Stimulated activated effector memory CD8-positive, alpha-beta T cell treated with anti-CD3 and anti-CD28 coated beads, Interleukin-12 subunit alpha, Interleukin-12 subunit beta, amount 100 ng/mL, for 72 hours (primary cell): Measurements from ENCODE around the gene PLXDC2.

Source experiments
- ATAC-seq: fragments of 150-1000 bp; cut with Tn5 transposase; 2 replicates; pipeline ENCODE4 v1.10.0; 2021
- DNase-seq, 2 donors: peaks; one replicate each; pipeline ENCODE4 v3.0.0; 2021 to 2022; ENCODE audit warnings: low spot score in 2 of 2
- H3K27ac Mint-ChIP-seq: one replicate; pipeline ENCODE4 v1.8.0; 2022; ENCODE audit warnings: mild to moderate bottlenecking, mixed read lengths
- H3K36me3 Mint-ChIP-seq: one replicate; pipeline ENCODE4 v1.8.0; 2022; ENCODE audit warnings: mild to moderate bottlenecking, mixed read lengths
- H3K4me1 Mint-ChIP-seq: one replicate; pipeline ENCODE4 v1.8.0; 2022; ENCODE audit warnings: mixed read lengths
- H3K4me3 Mint-ChIP-seq: one replicate; pipeline ENCODE4 v1.8.0; 2022; ENCODE audit warnings: mild to moderate bottlenecking, mixed read lengths
- H3K9me3 Mint-ChIP-seq: one replicate; pipeline ENCODE4 v1.8.0; 2022; ENCODE audit warnings: mixed read lengths

Gene PLXDC2

GRCh38 chr10:19952224-19953010 lies 136.2 kb downstream of the PLXDC2 start:
- no peak overlapping the region for H3K4me3 Mint-ChIP-seq
- H3K9me3 Mint-ChIP-seq: peaks cover 5% of the 10 kb centered on the region
- no peak overlapping the region for H3K27ac Mint-ChIP-seq
- ATAC-seq (no peak), DNase-seq (no peak)
- no peaks in the 10 kb centered on the region for H3K36me3 Mint-ChIP-seq
- no peaks in the 10 kb centered on the region for H3K4me1 Mint-ChIP-seq

GRCh38 chr10:19954601-19955000 lies 138.4 kb downstream of the PLXDC2 start:
- DNase-seq (no peak), ATAC-seq (no peak)
- Mint-ChIP-seq H3K4me3 (no peak overlapping the region), H3K36me3 (no peaks in the 10 kb centered on the region), H3K4me1 (no peaks in the 10 kb centered on the region), H3K9me3 (peaks cover 5% of the 10 kb centered on the region), H3K27ac (no peak overlapping the region)

GRCh38 chr10:19956516-19957032 lies 140.3 kb downstream of the PLXDC2 start:
- no peaks in the 10 kb centered on the region for H3K36me3 Mint-ChIP-seq
- peaks cover 3% of the 10 kb centered on the region for H3K9me3 Mint-ChIP-seq
- ATAC-seq (no peak), DNase-seq (no peak)
- no peak overlapping the region for H3K4me3 Mint-ChIP-seq
- no peaks in the 10 kb centered on the region for H3K4me1 Mint-ChIP-seq
- H3K27ac Mint-ChIP-seq: no peak overlapping the region

GRCh38 chr10:19958787-19959186 lies 142.6 kb downstream of the PLXDC2 start:
- no peak for DNase-seq
- Mint-ChIP-seq H3K36me3 (no peaks in the 10 kb centered on the region), H3K4me3 (no peak overlapping the region), H3K9me3 (peaks cover 3% of the 10 kb centered on the region), H3K4me1 (no peaks in the 10 kb centered on the region), H3K27ac (no peak overlapping the region)
- no peak for ATAC-seq

GRCh38 chr10:19961076-19962053 lies 145.1 kb downstream of the PLXDC2 start:
- H3K9me3 Mint-ChIP-seq: peaks cover 3% of the 10 kb centered on the region
- ATAC-seq: no peak

GRCh38 chr10:19964625-19965024 lies 148.4 kb downstream of the PLXDC2 start:
- Mint-ChIP-seq H3K9me3 (peaks cover 6% of the 10 kb centered on the region), H3K4me1 (no peaks in the 10 kb centered on the region), H3K4me3 (no peak overlapping the region), H3K27ac (no peak overlapping the region), H3K36me3 (no peaks in the 10 kb centered on the region)
- ATAC-seq (no peak), DNase-seq (no peak)

More at GRCh38 chr10:19961076-19962053, 145.1 kb downstream of the PLXDC2 start:
- DNase-seq: no peak
- Mint-ChIP-seq H3K27ac (no peak overlapping the region), H3K4me3 (no peak overlapping the region), H3K4me1 (no peaks in the 10 kb centered on the region), H3K36me3 (no peaks in the 10 kb centered on the region)

- H3K36me3 Mint-ChIP-seq: no peaks in the 10 kb centered on the region
- peaks cover 8% of the 10 kb centered on the region for H3K9me3 Mint-ChIP-seq
- no peak overlapping the region for H3K27ac Mint-ChIP-seq
- ATAC-seq: no peak
- no peak overlapping the region for H3K4me3 Mint-ChIP-seq
- no peak for DNase-seq
- no peaks in the 10 kb centered on the region for H3K4me1 Mint-ChIP-seq
These were observed 150.5 kb downstream of the PLXDC2 start for GRCh38 chr10:19966751-19967150.

GRCh38 chr10:19967981-19968380 lies 151.7 kb downstream of the PLXDC2 start:
- Mint-ChIP-seq H3K4me3 (no peak overlapping the region), H3K9me3 (peaks cover 7% of the 10 kb centered on the region), H3K27ac (no peak overlapping the region), H3K36me3 (no peaks in the 10 kb centered on the region), H3K4me1 (no peaks in the 10 kb centered on the region)
- no peak for DNase-seq
- ATAC-seq: no peak

GRCh38 chr10:19968745-19969144 lies 152.5 kb downstream of the PLXDC2 start:
- Mint-ChIP-seq H3K9me3 (peaks cover 6% of the 10 kb centered on the region), H3K4me3 (no peak overlapping the region), H3K36me3 (no peaks in the 10 kb centered on the region), H3K27ac (no peak overlapping the region), H3K4me1 (no peaks in the 10 kb centered on the region)
- no peak for DNase-seq
- no peak for ATAC-seq

GRCh38 chr10:19970256-19970655 lies 154.0 kb downstream of the PLXDC2 start:
- DNase-seq: no peak

GRCh38 chr10:19970717-19971116 lies 154.5 kb downstream of the PLXDC2 start:
- DNase-seq: no peak
- ATAC-seq: no peak
- Mint-ChIP-seq H3K27ac (no peak overlapping the region), H3K36me3 (no peaks in the 10 kb centered on the region), H3K4me3 (no peak overlapping the region), H3K4me1 (no peaks in the 10 kb centered on the region), H3K9me3 (peaks cover 8% of the 10 kb centered on the region)

More at GRCh38 chr10:19970256-19970655, 154.0 kb downstream of the PLXDC2 start:
- no peaks in the 10 kb centered on the region for H3K4me1 Mint-ChIP-seq
- peaks cover 6% of the 10 kb centered on the region for H3K9me3 Mint-ChIP-seq
- ATAC-seq: no peak
- H3K36me3 Mint-ChIP-seq: no peaks in the 10 kb centered on the region
- H3K4me3 Mint-ChIP-seq: no peak overlapping the region
- no peak overlapping the region for H3K27ac Mint-ChIP-seq

- Mint-ChIP-seq H3K36me3 (no peaks in the 10 kb centered on the region), H3K9me3 (peaks cover 10% of the 10 kb centered on the region), H3K4me1 (no peaks in the 10 kb centered on the region), H3K27ac (no peak overlapping the region), H3K4me3 (no peak overlapping the region)
- ATAC-seq (no peak), DNase-seq (no peak)
These were observed 155.3 kb downstream of the PLXDC2 start for GRCh38 chr10:19971343-19972052.

GRCh38 chr10:19974138-19974537 lies 157.9 kb downstream of the PLXDC2 start:
- no peak for ATAC-seq
- peaks cover 21% of the 10 kb centered on the region for H3K9me3 Mint-ChIP-seq
- no peak overlapping the region for H3K4me3 Mint-ChIP-seq
- no peaks in the 10 kb centered on the region for H3K4me1 Mint-ChIP-seq
- H3K36me3 Mint-ChIP-seq: no peaks in the 10 kb centered on the region
- no peak overlapping the region for H3K27ac Mint-ChIP-seq
- DNase-seq: no peak

- Mint-ChIP-seq H3K27ac (no peak overlapping the region), H3K36me3 (no peaks in the 10 kb centered on the region), H3K4me3 (no peak overlapping the region), H3K4me1 (no peaks in the 10 kb centered on the region), H3K9me3 (peaks cover 19% of the 10 kb centered on the region)
- DNase-seq: no peak
- ATAC-seq: no peak
These were observed 158.3 kb downstream of the PLXDC2 start for GRCh38 chr10:19974554-19974953.

GRCh38 chr10:19977097-19977521 lies 160.9 kb downstream of the PLXDC2 start:
- H3K27ac Mint-ChIP-seq: no peak overlapping the region
- no peak for DNase-seq
- no peak for ATAC-seq
- no peaks in the 10 kb centered on the region for H3K4me1 Mint-ChIP-seq
- no peaks in the 10 kb centered on the region for H3K36me3 Mint-ChIP-seq
- peaks cover 19% of the 10 kb centered on the region for H3K9me3 Mint-ChIP-seq
- H3K4me3 Mint-ChIP-seq: no peak overlapping the region
